HEK293T (cell line): ENCODE results near the gene MFAP2.
"Not testable (repeated sequence)": the region's sequence is repeated elsewhere in the genome, so short reads cannot be mapped to it uniquely, and the experiment has no call there.

Source experiments
- ARNT ChIP-seq: fragments of 450-650 bp; IDR thresholded peaks from 2 replicates; pipeline ENCODE4 v1.6.1; 2017; ENCODE audit warnings: mild to moderate bottlenecking
- BHLHE40 ChIP-seq: fragments of 450-650 bp; IDR thresholded peaks from 2 replicates; pipeline ENCODE4 v1.6.1; 2016; ENCODE audit warnings: mild to moderate bottlenecking, moderate library complexity, borderline replicate concordance
- FOXK2 ChIP-seq: fragments of 450-650 bp; IDR thresholded peaks from 2 replicates; pipeline ENCODE4 v1.6.1; 2016; ENCODE audit warnings: mild to moderate bottlenecking
- FOXM1 ChIP-seq: fragments of 450-650 bp; IDR thresholded peaks from 2 replicates; pipeline ENCODE4 v1.6.1; 2017; ENCODE audit warnings: mild to moderate bottlenecking, borderline replicate concordance
- L3MBTL2 ChIP-seq: fragments of 450-650 bp; conservative IDR thresholded peaks from 2 replicates; pipeline ENCODE4 v1.6.1; 2016; ENCODE audit warnings: mild to moderate bottlenecking
- SP1 ChIP-seq: fragments of 450-650 bp; IDR thresholded peaks from 2 replicates; pipeline ENCODE4 v1.6.1; 2017
- SUZ12 ChIP-seq: fragments of 450-650 bp; IDR thresholded peaks from 2 replicates; pipeline ENCODE4 v1.6.1; 2016; ENCODE audit warnings: mild to moderate bottlenecking
- TARDBP ChIP-seq: fragments of 450-650 bp; IDR thresholded peaks from 2 replicates; pipeline ENCODE4 v1.6.1; 2016
- TF ChIP-seq, protein P1 (sequence below): fragments of 450-650 bp; IDR thresholded peaks from 2 replicates; pipeline ENCODE4 v1.6.1; 2016

DNA sequence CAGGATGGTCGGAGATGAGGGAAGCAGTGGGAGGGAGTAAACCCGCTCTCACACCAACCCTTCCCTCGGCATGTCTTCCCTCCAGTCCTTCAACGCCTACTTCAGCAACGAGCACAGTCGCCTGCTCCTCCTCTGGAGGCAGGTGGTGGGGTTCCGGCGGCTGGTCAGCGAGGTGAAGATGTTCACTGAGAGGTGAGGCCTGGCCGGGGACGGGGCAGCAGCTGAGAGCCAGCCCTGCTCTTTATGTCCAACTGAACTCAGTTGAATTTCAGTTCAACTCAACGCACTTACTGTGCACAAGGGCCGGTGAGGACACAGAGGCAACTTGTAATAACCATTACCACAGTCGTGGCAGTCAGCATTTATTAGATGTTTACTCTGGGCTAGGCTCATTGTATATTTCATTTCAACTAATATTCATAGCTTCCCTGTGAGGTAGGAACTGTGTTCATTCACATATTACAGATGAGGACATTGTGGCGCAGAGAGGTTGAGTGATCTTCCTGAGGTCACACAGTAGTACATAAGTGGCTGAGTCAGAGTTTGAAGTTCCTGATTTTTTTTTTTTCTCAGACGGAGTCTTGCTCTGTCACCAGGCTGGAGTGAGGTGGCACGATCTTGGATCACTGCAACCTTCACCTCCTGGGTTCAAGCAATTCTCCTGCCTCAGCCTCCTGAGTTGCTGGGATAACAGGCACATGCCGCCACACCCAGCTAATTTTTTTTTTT, 49.0 kb downstream of the MFAP2 start:
- TF ChIP-seq L3MBTL2, SUZ12, SP1, FOXM1, BHLHE40, TARDBP, FOXK2, ARNT: not testable (repeated sequence)
- TF ChIP-seq, protein P1, sequence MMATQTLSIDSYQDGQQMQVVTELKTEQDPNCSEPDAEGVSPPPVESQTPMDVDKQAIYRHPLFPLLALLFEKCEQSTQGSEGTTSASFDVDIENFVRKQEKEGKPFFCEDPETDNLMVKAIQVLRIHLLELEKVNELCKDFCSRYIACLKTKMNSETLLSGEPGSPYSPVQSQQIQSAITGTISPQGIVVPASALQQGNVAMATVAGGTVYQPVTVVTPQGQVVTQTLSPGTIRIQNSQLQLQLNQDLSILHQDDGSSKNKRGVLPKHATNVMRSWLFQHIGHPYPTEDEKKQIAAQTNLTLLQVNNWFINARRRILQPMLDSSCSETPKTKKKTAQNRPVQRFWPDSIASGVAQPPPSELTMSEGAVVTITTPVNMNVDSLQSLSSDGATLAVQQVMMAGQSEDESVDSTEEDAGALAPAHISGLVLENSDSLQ, result not testable (repeated sequence)
